ENCODE data around the gene BMERB1. TPM values are rescaled to one million over a fixed set of nuclear protein-coding genes. Genes with fewer than 3 reads are reported as not detected.
"Not testable (repeated sequence)": the region's sequence is repeated elsewhere in the genome, so short reads cannot be mapped to it uniquely, and the experiment has no call there.

The BMERB1 gene
- polyA plus RNA-seq, 1 of the 3 experiments (the other 2 are of a cell fraction) = 33.9 TPM

DNA sequence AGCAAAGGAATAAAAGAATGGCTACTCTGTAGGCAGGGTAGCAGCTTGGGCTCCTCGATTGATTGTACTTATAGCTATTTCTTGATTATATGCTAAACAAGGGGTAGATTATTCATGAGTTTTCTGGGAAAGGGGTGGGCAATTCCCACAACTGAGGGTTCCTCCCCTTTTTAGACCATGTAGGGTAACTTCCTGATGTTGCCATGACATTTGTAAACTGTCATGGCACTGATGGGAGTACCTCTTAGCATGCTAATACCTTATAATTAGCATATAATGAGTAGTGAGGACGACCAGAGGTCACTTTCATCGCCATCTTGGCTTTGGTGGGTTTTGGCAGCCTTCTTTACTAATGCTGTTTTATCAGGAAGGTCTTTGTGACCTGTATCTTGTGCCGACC, 136.3 kb downstream of the BMERB1 start:
- POLR2A ChIA-PET; H3K9me3 ChIP-seq; H3K9me2 ChIP-seq; H3K27me3 ChIP-seq (ENCODE audit: insufficient read depth); DNase-seq; H3K4me2 ChIP-seq; H3F3A ChIP-seq (replicated peaks; ENCODE audit: insufficient read depth); H3K27ac ChIP-seq (ENCODE audit: low read depth in 2 of 2, low read length in 1 of 2); H3K79me2 ChIP-seq (ENCODE audit: insufficient read depth); H3K4me1 ChIP-seq (ENCODE audit: control insufficient read depth in 1 of 2, insufficient read depth in 2 of 2, low read depth in 1 of 2, low read length in 1 of 2); H3K4me3 ChIP-seq (ENCODE audit: low read depth in 2 of 2, low read length in 1 of 2); H4K20me1 ChIP-seq (ENCODE audit: insufficient read depth); H3K36me3 ChIP-seq (replicated peaks in 1 of 2; ENCODE audit: control insufficient read depth in 1 of 2, insufficient read depth in 2 of 2, low read length in 1 of 2); H3K9ac ChIP-seq; H2AFZ ChIP-seq (ENCODE audit: low read depth): not testable (repeated sequence)
- 97% methylated on average over 4 of the region's 4 CpGs for WGBS (ENCODE audit: low lambda C conversion rate)
- CTCF ChIA-PET = interaction anchor here (0.6 to 1.5 kb wide), 3 partner anchors 14 to 173 kb away, joined by 3 to 5 read pairs (median 4); no protein-coding TSS in a partner anchor

DNA sequence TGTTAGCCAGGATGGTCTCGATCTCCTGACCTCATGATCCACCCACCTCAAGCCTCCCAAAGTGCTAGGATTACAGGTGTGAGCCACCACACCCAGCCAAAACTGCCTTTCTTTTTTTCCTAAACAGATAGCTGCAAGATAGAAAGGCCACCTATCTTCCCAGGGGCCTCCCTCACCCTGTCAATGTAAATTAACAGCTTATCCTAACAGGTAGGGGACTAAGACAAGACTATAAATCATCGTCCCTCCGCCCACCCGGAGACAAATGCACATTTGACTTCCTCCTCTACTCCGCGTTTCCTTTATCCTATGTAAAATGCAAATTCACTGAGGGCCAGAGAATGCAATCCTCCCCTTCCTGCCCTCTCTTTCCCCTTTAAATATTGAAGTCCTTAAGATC, 137.2 kb downstream of the BMERB1 start:
- ChIA-PET POLR2A (no interaction called here), CTCF (interaction anchor here (1.7 kb wide), 1 partner anchor 20 kb away, joined by 6 read pairs; no protein-coding TSS in a partner anchor)
- H3K9me3 ChIP-seq = no peaks in the 10 kb centered on the region
- H3K27me3 ChIP-seq (ENCODE audit: insufficient read depth) = no peaks in the 10 kb centered on the region
- H3K36me3 ChIP-seq (replicated peaks in 1 of 2; ENCODE audit: control insufficient read depth in 1 of 2, insufficient read depth in 2 of 2, low read length in 1 of 2) = no peaks in the 10 kb centered on the region
- no peak overlapping the region for H3K4me3 ChIP-seq (ENCODE audit: low read depth in 2 of 2, low read length in 1 of 2)
- no peak for TF ChIP-seq RFX5 (IDR thresholded peaks at IDR 0.05; ENCODE audit: low read length)
- no peak for TF ChIP-seq YY1 (IDR thresholded peaks at IDR 0.05; ENCODE audit: low read depth)
- TF ChIP-seq SIN3A (IDR thresholded peaks at IDR 0.05; ENCODE audit: borderline replicate concordance, low read depth, low read length) = no peak
- TF ChIP-seq POLR2AphosphoS5 (IDR thresholded peaks at IDR 0.05; ENCODE audit: low read depth, low read length) = no peak
- TF ChIP-seq CHD2 (IDR thresholded peaks at IDR 0.05; ENCODE audit: low read length, partially characterized antibody) = no peak
- no peak for TF ChIP-seq SMC3 (IDR thresholded peaks at IDR 0.05; ENCODE audit: low read depth, low read length)
- no peak for TF ChIP-seq RXRA (IDR thresholded peaks at IDR 0.05; ENCODE audit: borderline replicate concordance, low read depth)
- TF ChIP-seq, protein P1, sequence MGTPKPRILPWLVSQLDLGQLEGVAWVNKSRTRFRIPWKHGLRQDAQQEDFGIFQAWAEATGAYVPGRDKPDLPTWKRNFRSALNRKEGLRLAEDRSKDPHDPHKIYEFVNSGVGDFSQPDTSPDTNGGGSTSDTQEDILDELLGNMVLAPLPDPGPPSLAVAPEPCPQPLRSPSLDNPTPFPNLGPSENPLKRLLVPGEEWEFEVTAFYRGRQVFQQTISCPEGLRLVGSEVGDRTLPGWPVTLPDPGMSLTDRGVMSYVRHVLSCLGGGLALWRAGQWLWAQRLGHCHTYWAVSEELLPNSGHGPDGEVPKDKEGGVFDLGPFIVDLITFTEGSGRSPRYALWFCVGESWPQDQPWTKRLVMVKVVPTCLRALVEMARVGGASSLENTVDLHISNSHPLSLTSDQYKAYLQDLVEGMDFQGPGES (IDR thresholded peaks at IDR 0.05; ENCODE audit: low read depth, low read length) = no peak
- TF ChIP-seq, protein P2, sequence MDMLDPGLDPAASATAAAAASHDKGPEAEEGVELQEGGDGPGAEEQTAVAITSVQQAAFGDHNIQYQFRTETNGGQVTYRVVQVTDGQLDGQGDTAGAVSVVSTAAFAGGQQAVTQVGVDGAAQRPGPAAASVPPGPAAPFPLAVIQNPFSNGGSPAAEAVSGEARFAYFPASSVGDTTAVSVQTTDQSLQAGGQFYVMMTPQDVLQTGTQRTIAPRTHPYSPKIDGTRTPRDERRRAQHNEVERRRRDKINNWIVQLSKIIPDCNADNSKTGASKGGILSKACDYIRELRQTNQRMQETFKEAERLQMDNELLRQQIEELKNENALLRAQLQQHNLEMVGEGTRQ (IDR thresholded peaks at IDR 0.05; ENCODE audit: borderline replicate concordance, low read depth, low read length) = no peak
- no peak for TF ChIP-seq TEAD4 (IDR thresholded peaks at IDR 0.05; ENCODE audit: borderline replicate concordance, insufficient read depth)
- DNase-seq = no peak
- H3K27ac ChIP-seq (ENCODE audit: low read depth in 2 of 2, low read length in 1 of 2) = no peak overlapping the region
- no peaks in the 10 kb centered on the region for H3K4me1 ChIP-seq (ENCODE audit: control insufficient read depth in 1 of 2, insufficient read depth in 2 of 2, low read depth in 1 of 2, low read length in 1 of 2)
- H3K4me2 ChIP-seq = no peak overlapping the region
- H3K9me2 ChIP-seq = no peaks in the 10 kb centered on the region
- no peaks in the 10 kb centered on the region for H3K79me2 ChIP-seq (ENCODE audit: insufficient read depth)
- H2AFZ ChIP-seq (ENCODE audit: low read depth) = no peak overlapping the region
- H4K20me1 ChIP-seq (ENCODE audit: insufficient read depth) = no peaks in the 10 kb centered on the region
- no peaks in the 10 kb centered on the region for H3F3A ChIP-seq (replicated peaks; ENCODE audit: insufficient read depth)
- no peak overlapping the region for H3K9ac ChIP-seq
- WGBS (ENCODE audit: low lambda C conversion rate) = 94% methylated on average over 6 of the region's 6 CpGs
